ENCODE data around the gene CAPN15.

CAPN15 gene

DNA sequence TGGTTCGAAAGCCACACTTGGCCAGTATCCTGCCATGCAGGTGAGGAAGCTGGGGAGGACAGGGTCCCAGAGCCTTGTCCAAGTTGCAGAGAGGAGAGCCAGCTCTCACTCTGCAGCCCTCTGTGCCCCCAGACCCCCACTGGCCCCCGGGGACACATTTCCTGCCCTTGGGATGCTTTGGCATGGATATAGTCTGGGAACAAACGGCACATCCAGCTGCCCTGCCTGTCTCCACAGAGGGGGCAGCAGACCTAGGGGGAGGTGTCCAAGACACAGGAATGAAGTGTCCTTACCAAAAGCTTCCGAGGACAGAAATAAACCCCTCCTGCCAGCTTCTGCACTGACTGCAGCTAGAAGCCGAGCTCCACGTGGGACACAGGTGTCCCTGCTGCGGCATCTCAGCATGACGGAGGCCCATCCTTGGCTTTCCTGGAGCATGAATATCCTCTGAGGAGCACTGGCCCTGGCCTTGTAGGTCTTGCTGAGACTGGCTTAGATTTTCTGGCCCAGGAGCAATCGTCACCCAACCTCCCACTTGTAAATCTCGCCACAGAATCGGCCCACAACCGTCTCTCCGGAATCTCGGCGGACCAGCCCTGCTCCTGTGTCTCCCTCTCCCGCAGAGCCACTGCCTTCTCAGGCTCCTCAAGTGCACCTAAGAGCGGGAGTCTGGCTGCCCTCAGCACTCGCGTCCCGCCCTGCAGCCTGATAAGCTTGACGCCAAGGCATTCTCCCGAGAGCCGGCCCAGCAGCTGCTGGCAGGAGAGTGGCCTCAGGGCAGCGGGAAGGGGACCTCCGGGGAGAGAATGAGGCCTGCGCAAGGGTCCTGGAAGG is 1.1 kb upstream of the CAPN15 start:
- peak; percentile 25 for DNase-seq

- peak; percentile 62 for DNase-seq
Measured at GRCh38 chr16:528111-529011, 849 bp downstream of the CAPN15 start.

DNA sequence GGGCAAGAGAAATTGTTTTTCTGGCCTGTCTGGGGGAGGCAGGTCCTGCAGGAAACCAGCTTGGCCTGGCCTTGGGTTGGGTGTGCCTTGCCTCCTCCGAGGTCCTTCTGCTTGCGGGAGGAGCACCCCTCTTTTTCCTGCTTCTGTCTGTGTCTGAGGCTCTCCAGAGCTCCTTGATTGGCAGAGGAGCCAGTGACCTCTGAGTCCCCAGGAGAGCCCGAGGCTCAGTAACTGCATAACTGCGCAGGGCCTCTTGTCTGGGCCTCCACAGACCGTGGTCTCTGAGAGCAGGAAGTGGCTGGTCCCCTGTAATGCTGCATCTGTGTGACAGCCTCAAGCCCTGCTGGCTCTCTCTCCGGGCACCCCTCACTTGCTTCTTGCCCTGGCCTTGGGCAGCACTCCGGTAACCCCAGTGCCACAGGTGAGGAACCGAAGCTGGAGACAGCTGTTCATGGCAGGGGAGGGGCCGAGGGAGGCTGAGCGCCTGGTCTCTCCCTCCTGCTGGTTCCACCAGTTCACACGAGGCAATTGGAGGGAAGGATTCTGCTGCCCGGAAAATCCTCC is 1.6 kb downstream of the CAPN15 start:
- DNase-seq = no peak

DNA sequence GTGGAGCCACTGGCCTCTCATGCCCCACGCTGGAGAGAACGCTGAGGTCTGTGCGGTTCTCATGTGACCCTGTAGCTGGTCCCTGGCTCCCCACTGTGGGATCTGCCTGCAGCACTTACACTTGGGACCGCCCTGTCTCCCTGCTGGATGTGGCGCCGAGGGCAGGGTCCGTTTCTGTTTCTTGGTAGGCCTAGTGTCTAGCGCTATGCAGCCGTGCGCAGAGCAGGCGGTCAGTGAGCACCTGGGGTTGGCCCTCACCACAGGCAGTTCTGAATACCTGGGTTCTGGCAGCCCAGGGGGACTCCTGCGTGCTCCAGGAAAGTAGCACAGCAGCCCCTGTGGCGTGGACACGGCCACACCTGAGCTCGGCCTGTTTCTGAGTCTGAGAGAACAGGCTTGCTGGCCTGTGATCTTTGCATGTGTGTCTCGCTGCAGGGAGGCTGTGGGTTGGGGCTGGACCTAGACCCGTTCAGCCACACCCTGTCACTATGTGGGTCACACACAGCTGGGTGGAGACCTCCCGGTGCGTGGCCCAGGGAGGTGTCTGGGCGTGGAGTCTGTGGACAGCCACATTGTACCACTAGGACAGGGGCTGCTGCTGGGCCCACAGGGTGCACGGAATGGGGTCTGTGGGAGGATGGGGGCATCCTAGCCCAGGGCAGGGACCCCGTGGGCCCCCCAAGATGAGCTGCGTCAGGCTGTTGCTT is 2.8 kb downstream of the CAPN15 start:
- no peak for DNase-seq

- no peak for DNase-seq
Measured at GRCh38 chr16:531494-532125, 4.1 kb downstream of the CAPN15 start.

- no peak for DNase-seq
Measured at GRCh38 chr16:533391-534123, 6.0 kb downstream of the CAPN15 start.

- DNase-seq = no peak
Measured at GRCh38 chr16:534135-534534, 6.6 kb downstream of the CAPN15 start.

DNA sequence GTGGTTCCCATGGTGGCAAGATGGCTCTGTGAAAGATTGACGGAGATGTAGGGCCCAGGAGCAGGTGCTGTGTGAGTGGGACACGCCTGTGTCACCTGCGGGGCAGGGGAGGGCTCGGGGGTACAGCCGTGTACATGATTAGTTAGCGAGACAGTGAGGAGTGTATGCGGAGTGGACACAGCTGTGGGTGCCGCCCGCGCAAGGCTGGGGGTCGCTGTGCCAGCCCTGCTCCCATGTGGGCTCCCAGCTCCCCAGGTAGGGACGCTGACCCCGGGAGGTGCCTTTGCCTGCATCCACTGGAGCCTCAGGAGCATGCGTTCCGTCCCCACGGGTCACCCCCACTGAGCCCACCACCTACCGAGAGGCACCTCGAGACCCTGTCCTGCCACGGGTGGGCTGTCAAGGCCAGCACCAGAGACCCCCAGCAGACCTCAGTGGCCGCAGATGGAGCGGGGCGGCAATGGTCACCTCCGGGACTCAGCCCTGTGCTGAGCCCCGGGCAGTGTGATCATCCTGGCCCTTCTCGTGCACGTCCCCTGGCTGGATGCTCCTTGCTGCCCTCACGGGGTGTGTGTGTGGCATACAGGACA is 7.4 kb downstream of the CAPN15 start:
- no peak for DNase-seq

DNA sequence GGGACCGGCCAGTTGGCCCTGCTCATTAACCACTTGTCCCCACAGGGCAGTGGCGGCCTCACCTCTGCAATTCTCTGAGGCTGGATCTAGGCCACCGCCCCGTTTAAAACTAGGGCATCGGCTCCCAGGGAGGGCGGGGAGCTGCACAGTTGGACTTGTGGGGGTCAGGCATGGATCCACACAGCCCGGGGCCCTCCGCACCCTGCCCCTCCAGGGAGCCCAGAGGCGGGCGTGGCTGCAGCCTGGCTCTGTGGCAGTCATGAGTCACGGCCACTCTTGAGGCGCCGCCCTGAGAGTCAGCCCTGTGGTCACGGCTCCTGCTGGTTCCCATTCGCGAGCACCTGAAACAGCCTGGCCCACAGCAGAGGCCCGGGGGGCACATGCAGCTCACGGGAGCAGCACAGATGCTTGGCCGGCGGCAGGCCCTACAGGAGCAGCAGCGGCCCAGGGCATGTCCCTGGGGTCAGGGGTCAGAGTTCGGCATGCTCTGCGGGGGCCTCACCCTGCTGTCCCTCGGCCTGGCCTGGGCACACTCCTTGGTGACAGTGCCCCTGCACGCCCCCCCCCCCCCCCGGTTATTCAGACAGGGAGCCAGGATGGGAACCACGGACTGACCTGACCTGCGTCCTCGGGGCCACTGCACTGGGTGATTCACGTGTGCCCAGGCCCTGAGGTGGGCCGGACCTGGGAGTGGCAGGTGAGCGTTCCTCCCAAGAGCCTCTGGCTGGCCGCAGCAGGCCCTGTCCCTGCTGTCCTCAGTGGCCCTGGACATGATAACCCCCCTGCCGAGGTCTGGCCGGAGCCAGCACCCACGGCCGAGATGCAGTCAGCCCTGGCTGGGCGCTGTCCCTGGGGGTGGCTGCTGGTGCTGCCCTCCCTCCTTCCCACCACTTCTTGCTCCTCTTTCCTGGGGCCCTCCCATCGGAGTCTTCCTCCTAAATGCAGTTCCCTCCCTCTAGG is 8.2 kb downstream of the CAPN15 start:
- DNase-seq = peak; percentile 38

GRCh38 chr16:536746-537145 is 9.2 kb downstream of the CAPN15 start:
- DNase-seq = no peak

DNA sequence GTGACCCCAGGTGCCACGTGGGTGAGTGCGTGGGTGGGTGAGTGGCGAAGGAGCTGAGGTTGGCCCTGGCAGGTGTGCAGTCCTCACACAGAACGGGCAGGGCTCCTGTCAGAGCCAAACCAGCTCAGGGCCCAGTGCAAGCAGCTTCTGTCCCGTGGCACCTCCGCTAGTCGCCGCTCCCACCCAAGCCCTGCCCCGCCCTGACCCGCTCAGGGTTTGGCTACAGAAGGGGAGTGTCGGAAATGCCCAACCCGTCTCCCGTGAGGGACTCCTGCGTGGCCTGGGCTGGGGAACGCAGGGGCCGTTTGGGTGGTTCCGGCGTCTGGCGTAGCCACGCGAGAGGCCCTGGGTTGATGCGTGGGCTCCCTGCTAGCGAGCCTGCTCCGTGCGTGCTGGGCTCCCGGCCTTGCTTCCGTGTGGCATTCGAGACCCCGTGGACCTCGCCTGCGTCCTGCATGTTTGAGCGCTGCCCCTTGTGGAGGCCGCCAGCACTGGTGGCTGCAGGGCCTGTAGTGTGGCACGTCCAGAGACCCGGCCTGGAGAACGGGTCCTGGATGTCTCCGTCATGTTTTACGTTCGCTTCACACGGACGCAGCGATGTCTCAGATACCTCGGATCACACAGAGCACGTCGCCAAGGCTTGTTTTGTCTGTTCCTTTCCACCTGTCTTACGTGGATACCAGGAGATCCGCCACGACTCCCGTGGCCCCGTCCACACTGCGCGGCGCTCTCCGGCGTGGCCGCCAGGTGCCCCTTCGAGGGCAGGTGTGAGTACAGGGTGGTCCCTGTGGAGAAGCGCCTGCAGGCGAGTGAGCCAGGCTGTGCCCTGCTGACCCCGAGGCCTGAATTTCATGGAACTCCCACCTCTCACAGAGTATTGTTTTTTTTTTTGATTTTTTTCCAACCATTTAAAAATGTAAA is 10.2 kb downstream of the CAPN15 start:
- no peak for DNase-seq

DNA sequence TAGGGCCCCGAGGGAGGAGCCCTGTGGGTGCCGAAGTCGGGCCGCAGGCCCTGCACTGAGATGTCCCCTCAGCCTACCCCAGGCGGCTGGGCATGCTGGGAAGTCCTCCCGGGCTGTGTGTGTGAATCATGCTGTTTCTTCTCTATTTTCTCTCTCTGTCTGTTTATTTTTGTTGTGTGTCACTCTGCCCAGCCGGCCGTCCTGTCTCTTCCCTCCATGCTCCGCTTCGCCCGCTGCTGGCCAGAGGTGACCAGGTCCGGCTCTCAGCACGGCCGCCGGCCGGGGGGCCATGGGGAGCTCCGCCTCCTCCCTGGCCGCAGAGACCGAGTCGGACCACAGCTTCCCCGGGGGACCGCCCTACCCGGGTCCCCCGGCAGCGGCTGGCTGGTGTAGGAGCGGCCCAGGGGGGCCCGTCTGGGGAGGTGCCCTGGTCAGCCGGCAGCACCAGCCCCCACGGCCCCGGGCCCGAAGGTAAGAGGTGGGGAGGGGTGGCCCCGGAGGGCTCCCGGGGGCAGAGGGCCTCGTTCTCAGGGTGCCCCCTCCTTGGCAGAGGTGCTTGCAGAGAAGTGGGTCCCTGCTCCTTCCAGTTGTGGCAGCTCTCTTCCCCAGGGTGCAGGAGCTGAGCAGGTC is 12.5 kb downstream of the CAPN15 start:
- DNase-seq = no peak

GRCh38 chr16:540645-541340 is 13.3 kb downstream of the CAPN15 start:
- DNase-seq = no peak

DNA sequence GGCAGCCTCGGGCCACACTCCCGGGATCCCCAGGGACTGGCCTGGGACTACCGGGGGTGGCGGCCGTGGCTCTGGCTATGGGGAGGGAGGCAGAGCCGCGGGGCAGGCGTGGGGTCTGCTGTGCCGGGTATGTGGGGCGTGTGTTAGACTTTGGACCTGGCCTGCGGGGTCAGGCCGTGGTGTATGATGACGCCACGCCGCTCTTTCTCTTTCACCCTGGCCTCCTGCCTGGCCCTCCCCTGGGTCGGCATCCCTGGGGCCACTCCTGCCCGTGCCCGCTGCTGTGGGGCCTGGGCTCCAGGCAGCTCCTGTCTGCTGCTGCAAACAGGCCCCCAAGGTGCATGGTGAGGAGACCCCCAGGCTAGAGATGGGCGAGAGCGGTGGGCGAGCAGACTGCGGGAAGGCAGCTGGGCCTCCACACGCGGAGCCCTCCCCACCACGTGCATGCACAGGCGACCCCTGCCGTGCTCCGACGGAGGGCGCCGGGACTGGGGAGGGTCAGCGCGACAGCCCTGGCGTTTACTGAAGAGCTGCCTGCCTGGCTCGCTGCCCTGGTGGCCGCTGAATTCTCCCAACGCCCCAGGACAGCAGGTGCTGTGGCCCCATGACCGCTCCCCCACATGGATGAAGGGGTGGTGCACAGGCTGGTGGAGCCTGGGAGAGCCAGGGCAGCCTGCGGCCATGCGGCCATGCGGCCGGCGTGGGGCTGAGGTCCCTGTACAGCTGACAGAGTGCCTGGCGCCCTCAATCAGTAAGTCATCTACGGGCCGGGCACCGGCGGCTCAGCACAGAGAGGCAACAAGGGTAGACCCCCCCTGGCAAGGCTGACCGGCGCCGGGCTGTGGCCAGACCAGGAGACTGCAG is 16.0 kb downstream of the CAPN15 start:
- DNase-seq = no peak

GRCh38 chr16:544517-544916 is 17.0 kb downstream of the CAPN15 start:
- DNase-seq = no peak

GRCh38 chr16:546909-547770 is 19.6 kb downstream of the CAPN15 start:
- DNase-seq = peak; percentile 27

All from fibroblast of skin of right biceps (primary cell).